GM23338 (cell line): ENCODE measurements around the gene MAP2K2. TPM values are rescaled to one million over a fixed set of nuclear protein-coding genes. Genes with fewer than 3 reads are reported as not detected.

Experiments used
- CREB1 ChIP-seq: fragments of 250-450 bp; sonication (Bioruptor Pico); IDR thresholded peaks from 2 replicates; pipeline ENCODE4 v1.5.0; 2020; ENCODE audit warnings: low read depth, mild to moderate bottlenecking, moderate library complexity
- JUNB ChIP-seq: IDR thresholded peaks from one replicate; pipeline ENCODE4 v1.6.1; 2016; ENCODE audit warnings: antibody characterized with exemption; ENCODE audit not compliant: unreplicated experiment
- NANOG ChIP-seq: IDR thresholded peaks from 2 replicates; pipeline ENCODE4 v1.6.1; 2016; ENCODE audit warnings: antibody characterized with exemption, borderline replicate concordance
- STAT1 ChIP-seq: IDR thresholded peaks from one replicate; pipeline ENCODE4 v1.6.1; 2016; ENCODE audit warnings: antibody characterized with exemption; ENCODE audit not compliant: unreplicated experiment
- ZNF331 ChIP-seq: fragments of 250-450 bp; sonication (Bioruptor Pico); IDR thresholded peaks from 2 replicates; pipeline ENCODE4 v1.5.0; 2020; ENCODE audit warnings: low read depth, mild to moderate bottlenecking, moderate library complexity
- polyA plus RNA-seq: library from polyadenylated mRNA; unstranded; fragments of >200 nt; fragmentation: Nextera tagmentation; extraction: Ambion mirVana; gene quantifications from 2 replicates; pipeline ENCODE4 v1.2.1, GENCODE V29; 2016
- total RNA-seq: library from RNA; depleted of rRNA; stranded (reverse); fragments of >200 nt; shearing (Covaris generic); gene quantifications from 2 replicates; pipeline ENCODE4 v1.2.3, GENCODE V29; 2014
- TF ChIP-seq, protein P1 (sequence below): fragments of 250-450 bp; sonication (Bioruptor Pico); IDR thresholded peaks from 2 replicates; pipeline ENCODE4 v1.5.0; 2020; ENCODE audit warnings: mild to moderate bottlenecking, moderate library complexity
- TF ChIP-seq, protein P2 (sequence below): IDR thresholded peaks from one replicate; pipeline ENCODE4 v1.6.1; 2018; ENCODE audit warnings: antibody characterized with exemption; ENCODE audit not compliant: unreplicated experiment
- TF ChIP-seq, protein P3 (sequence below), 2 experiments: fragments of 200-600 bp in 1 of 2; sonication (generic) in 1 of 2; conservative IDR thresholded peaks; 2 replicates each; pipeline versions ENCODE4 v1.5.1 to v1.6.1; 2016 to 2017; ENCODE audit warnings: antibody characterized with exemption in 2 of 2, low read depth in 2 of 2, mild to moderate bottlenecking in 2 of 2, moderate library complexity in 1 of 2

The MAP2K2 gene
- total and polyA plus RNA-seq, 2 experiments from 2014 or later = 99.7 to 151 TPM

DNA sequence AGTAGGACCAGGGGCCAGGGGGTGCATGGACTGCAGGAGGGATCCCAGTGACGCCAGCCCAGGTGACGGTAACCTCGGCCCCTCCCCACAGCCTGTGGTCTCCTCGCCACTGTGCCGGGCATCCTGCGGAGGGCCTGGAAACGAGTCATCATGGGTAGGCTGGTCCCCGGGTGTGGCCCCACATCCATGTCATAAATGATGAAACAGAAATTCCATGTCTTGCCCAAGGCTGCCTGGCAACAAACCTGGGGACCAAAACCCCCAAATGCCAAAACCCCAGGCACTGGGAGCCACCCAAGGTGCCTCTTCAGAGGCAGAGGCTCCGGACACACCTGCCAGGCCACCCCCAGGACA, 20.9 kb downstream of the MAP2K2 start (continued):
- TF ChIP-seq, protein P1, sequence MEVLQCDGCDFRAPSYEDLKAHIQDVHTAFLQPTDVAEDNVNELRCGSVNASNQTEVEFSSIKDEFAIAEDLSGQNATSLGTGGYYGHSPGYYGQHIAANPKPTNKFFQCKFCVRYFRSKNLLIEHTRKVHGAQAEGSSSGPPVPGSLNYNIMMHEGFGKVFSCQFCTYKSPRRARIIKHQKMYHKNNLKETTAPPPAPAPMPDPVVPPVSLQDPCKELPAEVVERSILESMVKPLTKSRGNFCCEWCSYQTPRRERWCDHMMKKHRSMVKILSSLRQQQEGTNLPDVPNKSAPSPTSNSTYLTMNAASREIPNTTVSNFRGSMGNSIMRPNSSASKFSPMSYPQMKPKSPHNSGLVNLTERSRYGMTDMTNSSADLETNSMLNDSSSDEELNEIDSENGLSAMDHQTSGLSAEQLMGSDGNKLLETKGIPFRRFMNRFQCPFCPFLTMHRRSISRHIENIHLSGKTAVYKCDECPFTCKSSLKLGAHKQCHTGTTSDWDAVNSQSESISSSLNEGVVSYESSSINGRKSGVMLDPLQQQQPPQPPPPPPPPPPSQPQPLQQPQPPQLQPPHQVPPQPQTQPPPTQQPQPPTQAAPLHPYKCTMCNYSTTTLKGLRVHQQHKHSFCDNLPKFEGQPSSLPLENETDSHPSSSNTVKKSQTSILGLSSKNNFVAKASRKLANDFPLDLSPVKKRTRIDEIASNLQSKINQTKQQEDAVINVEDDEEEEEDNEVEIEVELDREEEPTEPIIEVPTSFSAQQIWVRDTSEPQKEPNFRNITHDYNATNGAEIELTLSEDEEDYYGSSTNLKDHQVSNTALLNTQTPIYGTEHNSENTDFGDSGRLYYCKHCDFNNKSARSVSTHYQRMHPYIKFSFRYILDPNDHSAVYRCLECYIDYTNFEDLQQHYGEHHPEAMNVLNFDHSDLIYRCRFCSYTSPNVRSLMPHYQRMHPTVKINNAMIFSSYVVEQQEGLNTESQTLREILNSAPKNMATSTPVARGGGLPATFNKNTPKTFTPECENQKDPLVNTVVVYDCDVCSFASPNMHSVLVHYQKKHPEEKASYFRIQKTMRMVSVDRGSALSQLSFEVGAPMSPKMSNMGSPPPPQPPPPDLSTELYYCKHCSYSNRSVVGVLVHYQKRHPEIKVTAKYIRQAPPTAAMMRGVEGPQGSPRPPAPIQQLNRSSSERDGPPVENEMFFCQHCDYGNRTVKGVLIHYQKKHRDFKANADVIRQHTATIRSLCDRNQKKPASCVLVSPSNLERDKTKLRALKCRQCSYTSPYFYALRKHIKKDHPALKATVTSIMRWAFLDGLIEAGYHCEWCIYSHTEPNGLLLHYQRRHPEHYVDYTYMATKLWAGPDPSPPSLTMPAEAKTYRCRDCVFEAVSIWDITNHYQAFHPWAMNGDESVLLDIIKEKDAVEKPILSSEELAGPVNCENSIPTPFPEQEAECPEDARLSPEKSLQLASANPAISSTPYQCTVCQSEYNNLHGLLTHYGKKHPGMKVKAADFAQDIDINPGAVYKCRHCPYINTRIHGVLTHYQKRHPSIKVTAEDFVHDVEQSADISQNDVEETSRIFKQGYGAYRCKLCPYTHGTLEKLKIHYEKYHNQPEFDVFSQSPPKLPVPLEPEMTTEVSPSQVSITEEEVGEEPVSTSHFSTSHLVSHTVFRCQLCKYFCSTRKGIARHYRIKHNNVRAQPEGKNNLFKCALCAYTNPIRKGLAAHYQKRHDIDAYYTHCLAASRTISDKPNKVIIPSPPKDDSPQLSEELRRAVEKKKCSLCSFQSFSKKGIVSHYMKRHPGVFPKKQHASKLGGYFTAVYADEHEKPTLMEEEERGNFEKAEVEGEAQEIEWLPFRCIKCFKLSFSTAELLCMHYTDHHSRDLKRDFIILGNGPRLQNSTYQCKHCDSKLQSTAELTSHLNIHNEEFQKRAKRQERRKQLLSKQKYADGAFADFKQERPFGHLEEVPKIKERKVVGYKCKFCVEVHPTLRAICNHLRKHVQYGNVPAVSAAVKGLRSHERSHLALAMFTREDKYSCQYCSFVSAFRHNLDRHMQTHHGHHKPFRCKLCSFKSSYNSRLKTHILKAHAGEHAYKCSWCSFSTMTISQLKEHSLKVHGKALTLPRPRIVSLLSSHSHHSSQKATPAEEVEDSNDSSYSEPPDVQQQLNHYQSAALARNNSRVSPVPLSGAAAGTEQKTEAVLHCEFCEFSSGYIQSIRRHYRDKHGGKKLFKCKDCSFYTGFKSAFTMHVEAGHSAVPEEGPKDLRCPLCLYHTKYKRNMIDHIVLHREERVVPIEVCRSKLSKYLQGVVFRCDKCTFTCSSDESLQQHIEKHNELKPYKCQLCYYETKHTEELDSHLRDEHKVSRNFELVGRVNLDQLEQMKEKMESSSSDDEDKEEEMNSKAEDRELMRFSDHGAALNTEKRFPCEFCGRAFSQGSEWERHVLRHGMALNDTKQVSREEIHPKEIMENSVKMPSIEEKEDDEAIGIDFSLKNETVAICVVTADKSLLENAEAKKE (CRISPR knock-in tag) = no peak
- TF ChIP-seq NANOG = no peak
- TF ChIP-seq JUNB = no peak
- TF ChIP-seq CREB1 (CRISPR knock-in tag) = no peak
- TF ChIP-seq, protein P2, sequence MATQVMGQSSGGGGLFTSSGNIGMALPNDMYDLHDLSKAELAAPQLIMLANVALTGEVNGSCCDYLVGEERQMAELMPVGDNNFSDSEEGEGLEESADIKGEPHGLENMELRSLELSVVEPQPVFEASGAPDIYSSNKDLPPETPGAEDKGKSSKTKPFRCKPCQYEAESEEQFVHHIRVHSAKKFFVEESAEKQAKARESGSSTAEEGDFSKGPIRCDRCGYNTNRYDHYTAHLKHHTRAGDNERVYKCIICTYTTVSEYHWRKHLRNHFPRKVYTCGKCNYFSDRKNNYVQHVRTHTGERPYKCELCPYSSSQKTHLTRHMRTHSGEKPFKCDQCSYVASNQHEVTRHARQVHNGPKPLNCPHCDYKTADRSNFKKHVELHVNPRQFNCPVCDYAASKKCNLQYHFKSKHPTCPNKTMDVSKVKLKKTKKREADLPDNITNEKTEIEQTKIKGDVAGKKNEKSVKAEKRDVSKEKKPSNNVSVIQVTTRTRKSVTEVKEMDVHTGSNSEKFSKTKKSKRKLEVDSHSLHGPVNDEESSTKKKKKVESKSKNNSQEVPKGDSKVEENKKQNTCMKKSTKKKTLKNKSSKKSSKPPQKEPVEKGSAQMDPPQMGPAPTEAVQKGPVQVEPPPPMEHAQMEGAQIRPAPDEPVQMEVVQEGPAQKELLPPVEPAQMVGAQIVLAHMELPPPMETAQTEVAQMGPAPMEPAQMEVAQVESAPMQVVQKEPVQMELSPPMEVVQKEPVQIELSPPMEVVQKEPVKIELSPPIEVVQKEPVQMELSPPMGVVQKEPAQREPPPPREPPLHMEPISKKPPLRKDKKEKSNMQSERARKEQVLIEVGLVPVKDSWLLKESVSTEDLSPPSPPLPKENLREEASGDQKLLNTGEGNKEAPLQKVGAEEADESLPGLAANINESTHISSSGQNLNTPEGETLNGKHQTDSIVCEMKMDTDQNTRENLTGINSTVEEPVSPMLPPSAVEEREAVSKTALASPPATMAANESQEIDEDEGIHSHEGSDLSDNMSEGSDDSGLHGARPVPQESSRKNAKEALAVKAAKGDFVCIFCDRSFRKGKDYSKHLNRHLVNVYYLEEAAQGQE = no peak
- TF ChIP-seq, protein P3, sequence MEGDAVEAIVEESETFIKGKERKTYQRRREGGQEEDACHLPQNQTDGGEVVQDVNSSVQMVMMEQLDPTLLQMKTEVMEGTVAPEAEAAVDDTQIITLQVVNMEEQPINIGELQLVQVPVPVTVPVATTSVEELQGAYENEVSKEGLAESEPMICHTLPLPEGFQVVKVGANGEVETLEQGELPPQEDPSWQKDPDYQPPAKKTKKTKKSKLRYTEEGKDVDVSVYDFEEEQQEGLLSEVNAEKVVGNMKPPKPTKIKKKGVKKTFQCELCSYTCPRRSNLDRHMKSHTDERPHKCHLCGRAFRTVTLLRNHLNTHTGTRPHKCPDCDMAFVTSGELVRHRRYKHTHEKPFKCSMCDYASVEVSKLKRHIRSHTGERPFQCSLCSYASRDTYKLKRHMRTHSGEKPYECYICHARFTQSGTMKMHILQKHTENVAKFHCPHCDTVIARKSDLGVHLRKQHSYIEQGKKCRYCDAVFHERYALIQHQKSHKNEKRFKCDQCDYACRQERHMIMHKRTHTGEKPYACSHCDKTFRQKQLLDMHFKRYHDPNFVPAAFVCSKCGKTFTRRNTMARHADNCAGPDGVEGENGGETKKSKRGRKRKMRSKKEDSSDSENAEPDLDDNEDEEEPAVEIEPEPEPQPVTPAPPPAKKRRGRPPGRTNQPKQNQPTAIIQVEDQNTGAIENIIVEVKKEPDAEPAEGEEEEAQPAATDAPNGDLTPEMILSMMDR (conservative IDR thresholded peaks at IDR 0.05; ENCODE audit: low read depth in 2 of 2) = no peak
- TF ChIP-seq STAT1 = no peak
- no peak for TF ChIP-seq ZNF331 (CRISPR knock-in tag)
